Ovary (tissue), 9 donors: ENCODE results near the gene LAP3. TPM values are rescaled to one million over a fixed set of nuclear protein-coding genes. Genes with fewer than 3 reads are reported as not detected.

ENCODE experiments used
- DNase-seq, 5 donors: peaks; one replicate each; pipeline ENCODE4 v3.0.0-alpha.2; 2019 to 2020
- H3K27ac ChIP-seq, 2 donors: fragments of 200-600 bp; one replicate each; pipeline versions ENCODE4 v1.5.1 to v1.8.0; 2019 to 2022
- H3K27me3 ChIP-seq: fragments of 200-600 bp; one replicate; pipeline ENCODE4 v1.8.0; 2022
- H3K36me3 ChIP-seq: fragments of 200-600 bp; sonication (generic); one replicate; pipeline ENCODE4 v1.5.1; 2019
- H3K4me1 ChIP-seq: one replicate; pipeline ENCODE4 v1.8.1; 2013; ENCODE audit warnings: mild to moderate bottlenecking, moderate library complexity; ENCODE audit not compliant: insufficient read depth
- H3K4me3 ChIP-seq: fragments of 200-600 bp; sonication (generic); one replicate; pipeline ENCODE4 v1.5.1; 2017
- H3K9me3 ChIP-seq, 2 donors: fragments of 200-600 bp in 1 of 2; sonication (generic) in 1 of 2; one replicate each; pipeline versions ENCODE4 v1.5.1 to v1.8.1; 2013 to 2019; ENCODE audit warnings: mild to moderate bottlenecking in 1 of 2, moderate library complexity in 1 of 2
- EP300 ChIP-seq: sonication (generic); formaldehyde crosslinking; IDR thresholded peaks from one replicate; pipeline ENCODE4 v1.6.1; 2017; ENCODE audit warnings: antibody characterized with exemption
- POLR2A ChIP-seq: fragments of 450-650 bp; IDR thresholded peaks from one replicate; pipeline ENCODE4 v1.6.1; 2017; ENCODE audit warnings: antibody characterized with exemption, mild to moderate bottlenecking, moderate library complexity
- WGBS, 3 donors: extraction: QIAGEN DNeasy Blood & Tissue Kit in 1 of 3; methylation state at CpG; one replicate each; pipeline versions ENCODE4 v1.1.5 to v1.1.7; 2013 to 2017; 5-methylcytosine and 5-hydroxymethylcytosine counted together
- intact Hi-C, 4 donors: fragments of 100-400 bp; cut with DNase I; formaldehyde crosslinking; loops; one replicate each; pipeline versions ENCODE4 v1.11.0 to v1.15.1; 2022 to 2023
- polyA plus RNA-seq, 2 donors: library from polyadenylated mRNA; stranded (reverse); fragments of 200-250 nt in 1 of 2; fragments of 350-450 nt in 1 of 2; fragmentation: Illumina TruSeq in 1 of 2; extraction: RNeasy Lipid Tissue Mini Kit (QIAGEN cat#74804) in 1 of 2; gene quantifications; one replicate each; pipeline ENCODE4 v1.2.3, GENCODE V29; 2013 to 2014
- total RNA-seq, 7 donors: library from RNA; depleted of rRNA in 2 of 7; stranded (reverse); fragments of >200 nt in 2 of 7; fragmentation: NEBNext Ultra II Directional in 3 of 7; extraction: Animal tissue kit (Norgen Biotek cat#: 25700) in 3 of 7; gene quantifications; one replicate each; pipeline versions ENCODE4 v1.1.0 to v1.2.4, GENCODE V29; 2016 to 2023
- TF ChIP-seq, protein P1 (sequence below), 3 donors: fragments of 450-650 bp in 2 of 3; fragments of 200-600 bp in 1 of 3; IDR thresholded peaks; one replicate each; pipeline versions ENCODE4 v1.5.1 to v1.8.0; 2016 to 2022; ENCODE audit warnings: antibody characterized with exemption in 3 of 3, mild to moderate bottlenecking in 1 of 3
- donor health status: DM: no; HTN: no; CAD: no; lungs with moderate emphysema.
- donor health status: DM: no; HTN: no; CAD: no.
- donor health status: Bipolar disorder and iron deficiency.
- donor health status: DM: yes; HTN: yes; CAD: no.
- donor health status: DM: no; HTN: no; CAD: no.
- donor health status: DM: yes; HTN: yes; CAD: no.

Gene LAP3
- total and polyA plus RNA-seq, 9 donors, result 23.5 to 69.0 (median 33.9) TPM

GRCh38 chr4:17624821-17625220 lies 47.8 kb downstream of the LAP3 start:
- DNase-seq, result no peak
- intact Hi-C loops, result no loop called here
- no peaks in the 10 kb centered on the region for H3K4me1 ChIP-seq
- WGBS, 3 donors, result 78 to 84% (median 83%) methylated on average over 2 of the region's 2 CpGs
- no peaks in the 10 kb centered on the region for H3K27me3 ChIP-seq
- H3K36me3 ChIP-seq, result no peaks in the 10 kb centered on the region
- no peaks in the 10 kb centered on the region for H3K9me3 ChIP-seq
- H3K4me3 ChIP-seq, result no peak overlapping the region
- TF ChIP-seq EP300 (no peak), POLR2A (no peak)
- no peak overlapping the region for H3K27ac ChIP-seq

- TF ChIP-seq POLR2A (no peak), EP300 (no peak)
- TF ChIP-seq, protein P1, sequence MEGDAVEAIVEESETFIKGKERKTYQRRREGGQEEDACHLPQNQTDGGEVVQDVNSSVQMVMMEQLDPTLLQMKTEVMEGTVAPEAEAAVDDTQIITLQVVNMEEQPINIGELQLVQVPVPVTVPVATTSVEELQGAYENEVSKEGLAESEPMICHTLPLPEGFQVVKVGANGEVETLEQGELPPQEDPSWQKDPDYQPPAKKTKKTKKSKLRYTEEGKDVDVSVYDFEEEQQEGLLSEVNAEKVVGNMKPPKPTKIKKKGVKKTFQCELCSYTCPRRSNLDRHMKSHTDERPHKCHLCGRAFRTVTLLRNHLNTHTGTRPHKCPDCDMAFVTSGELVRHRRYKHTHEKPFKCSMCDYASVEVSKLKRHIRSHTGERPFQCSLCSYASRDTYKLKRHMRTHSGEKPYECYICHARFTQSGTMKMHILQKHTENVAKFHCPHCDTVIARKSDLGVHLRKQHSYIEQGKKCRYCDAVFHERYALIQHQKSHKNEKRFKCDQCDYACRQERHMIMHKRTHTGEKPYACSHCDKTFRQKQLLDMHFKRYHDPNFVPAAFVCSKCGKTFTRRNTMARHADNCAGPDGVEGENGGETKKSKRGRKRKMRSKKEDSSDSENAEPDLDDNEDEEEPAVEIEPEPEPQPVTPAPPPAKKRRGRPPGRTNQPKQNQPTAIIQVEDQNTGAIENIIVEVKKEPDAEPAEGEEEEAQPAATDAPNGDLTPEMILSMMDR (IDR thresholded peaks at IDR 0.05), result no peak
- H3K27me3 ChIP-seq, result no peaks in the 10 kb centered on the region
- no peak overlapping the region for H3K4me3 ChIP-seq
- no peaks in the 10 kb centered on the region for H3K9me3 ChIP-seq
- 88 to 92% (median 89%) methylated on average over 4 of the region's 4 CpGs for WGBS, 3 donors
- no peaks in the 10 kb centered on the region for H3K4me1 ChIP-seq
- no peaks in the 10 kb centered on the region for H3K36me3 ChIP-seq
- H3K27ac ChIP-seq, result no peak overlapping the region
- intact Hi-C loops, result no loop called here
- no peak for DNase-seq
Measured at GRCh38 chr4:17630228-17630627, 53.2 kb downstream of the LAP3 start.

DNA sequence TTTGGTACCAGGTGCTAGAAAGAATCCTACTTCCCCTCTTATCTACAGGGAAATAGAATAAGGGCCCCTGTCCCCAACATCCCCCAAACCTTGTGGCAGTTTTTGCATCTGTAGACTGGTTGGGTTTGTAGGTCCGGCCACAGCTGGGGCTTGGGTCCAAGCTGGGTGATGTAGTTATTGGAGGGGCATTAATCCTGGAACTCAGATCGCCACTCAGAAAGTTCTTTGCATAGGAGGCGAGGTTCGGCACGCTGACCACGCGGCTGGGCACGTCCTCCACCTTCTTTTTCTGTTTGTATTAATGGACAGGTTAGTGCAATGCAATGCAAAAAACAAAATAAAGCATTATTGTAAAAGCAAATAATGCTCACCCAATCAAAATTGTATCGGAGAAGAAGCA lies 56.6 kb downstream of the LAP3 start:
- no peaks in the 10 kb centered on the region for H3K9me3 ChIP-seq
- H3K27ac ChIP-seq, result no peak overlapping the region
- 94 to 96% (median 94%) methylated on average over 9 of the region's 9 CpGs for WGBS, 3 donors
- no peak overlapping the region for H3K4me3 ChIP-seq
- no peaks in the 10 kb centered on the region for H3K36me3 ChIP-seq
- H3K27me3 ChIP-seq, result no peaks in the 10 kb centered on the region
- H3K4me1 ChIP-seq, result no peaks in the 10 kb centered on the region
- DNase-seq, result no peak
- intact Hi-C loops, result no loop called here
- TF ChIP-seq EP300, result no peak

- 94 to 96% (median 96%) methylated on average over 4 of the region's 4 CpGs for WGBS, 3 donors
- no peak for DNase-seq
Measured at GRCh38 chr4:17635056-17635455, 58.1 kb downstream of the LAP3 start.

GRCh38 chr4:17636341-17636695 lies 59.3 kb downstream of the LAP3 start:
- Histone ChIP-seq H3K36me3 (no peaks in the 10 kb centered on the region), H3K4me1 (no peaks in the 10 kb centered on the region), H3K27ac (no peak overlapping the region), H3K4me3 (no peak overlapping the region), H3K27me3 (no peaks in the 10 kb centered on the region), H3K9me3 (no peaks in the 10 kb centered on the region)
- TF ChIP-seq, protein P1 (IDR thresholded peaks at IDR 0.05), result no peak
- no peak for TF ChIP-seq EP300
- TF ChIP-seq POLR2A, result no peak
- 82 to 87% (median 84%) methylated on average over 17 of the region's 17 CpGs for WGBS, 3 donors
- intact Hi-C loops, result loop anchor here in 3 of 4 donors (2.0 to 5.0 kb wide), 2 partner anchors 89 to 90 kb away; no protein-coding TSS in a partner anchor
- no peak for DNase-seq

More at GRCh38 chr4:17635056-17635455, 58.1 kb downstream of the LAP3 start:
- Histone ChIP-seq H3K27ac (no peak overlapping the region), H3K27me3 (no peaks in the 10 kb centered on the region), H3K4me3 (no peak overlapping the region), H3K9me3 (no peaks in the 10 kb centered on the region), H3K36me3 (no peaks in the 10 kb centered on the region), H3K4me1 (no peaks in the 10 kb centered on the region)
- TF ChIP-seq EP300, result no peak
- no peak for TF ChIP-seq POLR2A
- TF ChIP-seq, protein P1 (IDR thresholded peaks at IDR 0.05), result no peak
- intact Hi-C loops, result loop anchor here in 2 of 4 donors (5.0 kb wide), 1 partner anchor 88 kb away; no protein-coding TSS in a partner anchor
